Measurements from ENCODE around the gene IER5. TPM values are rescaled to one million over a fixed set of nuclear protein-coding genes. Genes with fewer than 3 reads are reported as not detected.

The IER5 gene
- total RNA-seq, 1 experiment from 2014 or later: 21.2 TPM

- no TSS peak for BruUV-seq (replicated peaks)
- H3K9me2 ChIP-seq (ENCODE audit: insufficient read depth): no peaks in the 10 kb centered on the region
- no peak overlapping the region for H3K4me3 ChIP-seq
- no peaks in the 10 kb centered on the region for H3K79me2 ChIP-seq (ENCODE audit: low read depth)
- no peaks in the 10 kb centered on the region for H4K20me1 ChIP-seq (ENCODE audit: insufficient read depth)
- H3K9me3 ChIP-seq (ENCODE audit: insufficient read depth, low read depth): peaks cover 9% of the 10 kb centered on the region
- TF ChIP-seq CTCF (conservative IDR thresholded peaks at IDR 0.05): no peak
- no peak for TF ChIP-seq EZH2 (IDR thresholded peaks at IDR 0.05; ENCODE audit: low read depth)
- no peak for DNase-seq
- peaks cover 56% of the 10 kb centered on the region for H3F3A ChIP-seq (ENCODE audit: insufficient read depth, low read depth)
- H3K36me3 ChIP-seq (ENCODE audit: low read depth): no peaks in the 10 kb centered on the region
- H3K4me1 ChIP-seq (replicated peaks; ENCODE audit: insufficient read depth): peaks cover 81% of the 10 kb centered on the region
- ChIA-PET CTCF (interaction anchor here (0.9 kb wide), 1 partner anchor 19 kb away, joined by 3 read pairs; no protein-coding TSS in a partner anchor), POLR2A (ENCODE audit: unreplicated experiment) (no interaction called here)
- intact Hi-C loops (cut with micrococcal nuclease; ENCODE audit: unreplicated experiment): no loop called here
- no peak overlapping the region for H3K27ac ChIP-seq
- no peak overlapping the region for H3K4me2 ChIP-seq
- H2AFZ ChIP-seq: no peak overlapping the region
- no peaks in the 10 kb centered on the region for H3K27me3 ChIP-seq (ENCODE audit: insufficient read depth, low read depth)
Measured at GRCh38 chr1:181122222-181122621, 33.7 kb downstream of the IER5 start.

DNA sequence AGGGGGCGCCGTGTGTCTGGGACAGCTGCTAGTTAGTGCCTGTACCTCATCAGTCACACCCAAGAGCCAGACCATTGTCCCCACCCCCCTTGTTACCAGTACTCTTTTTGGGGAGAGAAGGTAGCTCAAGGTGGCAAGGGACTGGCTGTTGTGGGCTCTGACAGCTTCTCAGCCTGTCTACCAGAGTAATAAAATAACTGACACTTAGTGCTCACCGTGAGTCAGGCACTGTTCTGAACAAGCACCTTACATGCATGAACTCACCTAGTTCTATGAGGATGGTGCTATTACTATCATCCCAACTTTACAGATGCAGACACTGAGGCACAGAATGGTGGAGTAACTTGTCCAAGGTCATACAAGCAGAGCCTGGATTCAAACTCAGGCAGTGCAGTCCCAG lies 34.7 kb downstream of the IER5 start:
- Histone ChIP-seq H3K9me2 (ENCODE audit: insufficient read depth) (no peaks in the 10 kb centered on the region), H3K4me2 (no peak overlapping the region), H3K36me3 (ENCODE audit: low read depth) (no peaks in the 10 kb centered on the region), H4K20me1 (ENCODE audit: insufficient read depth) (no peaks in the 10 kb centered on the region), H3F3A (ENCODE audit: insufficient read depth, low read depth) (peaks cover 57% of the 10 kb centered on the region), H3K4me3 (no peak overlapping the region), H3K27me3 (ENCODE audit: insufficient read depth, low read depth) (no peaks in the 10 kb centered on the region), H3K4me1 (replicated peaks; ENCODE audit: insufficient read depth) (peaks cover 83% of the 10 kb centered on the region), H3K79me2 (ENCODE audit: low read depth) (no peaks in the 10 kb centered on the region), H2AFZ (no peak overlapping the region), H3K9me3 (ENCODE audit: insufficient read depth, low read depth) (peaks cover 9% of the 10 kb centered on the region), H3K27ac (no peak overlapping the region)
- intact Hi-C loops (cut with micrococcal nuclease; ENCODE audit: unreplicated experiment): no loop called here
- CTCF ChIA-PET: interaction anchor here (0.9 kb wide), 1 partner anchor 18 kb away, joined by 3 read pairs; no protein-coding TSS in a partner anchor
- TF ChIP-seq EZH2 (IDR thresholded peaks at IDR 0.05; ENCODE audit: low read depth): no peak
- no peak for TF ChIP-seq CTCF (conservative IDR thresholded peaks at IDR 0.05)
- DNase-seq: no peak
- POLR2A ChIA-PET (ENCODE audit: unreplicated experiment): no interaction called here
- no TSS peak for BruUV-seq (replicated peaks)

GRCh38 chr1:181124291-181124751 lies 35.8 kb downstream of the IER5 start:
- POLR2A ChIA-PET (ENCODE audit: unreplicated experiment): no interaction called here
- Histone ChIP-seq H4K20me1 (ENCODE audit: insufficient read depth) (no peaks in the 10 kb centered on the region), H3K4me3 (no peak overlapping the region), H3K79me2 (ENCODE audit: low read depth) (no peaks in the 10 kb centered on the region), H3F3A (ENCODE audit: insufficient read depth, low read depth) (peaks cover 53% of the 10 kb centered on the region), H2AFZ (no peak overlapping the region), H3K4me2 (no peak overlapping the region), H3K27me3 (ENCODE audit: insufficient read depth, low read depth) (no peaks in the 10 kb centered on the region), H3K4me1 (replicated peaks; ENCODE audit: insufficient read depth) (peaks cover 84% of the 10 kb centered on the region), H3K9me2 (ENCODE audit: insufficient read depth) (no peaks in the 10 kb centered on the region), H3K9me3 (ENCODE audit: insufficient read depth, low read depth) (no peaks in the 10 kb centered on the region), H3K36me3 (ENCODE audit: low read depth) (no peaks in the 10 kb centered on the region), H3K27ac (no peak overlapping the region; the same call in 1 of the 2 replicates)
- no peak for DNase-seq
- CTCF ChIA-PET: no interaction called here
- BruUV-seq (replicated peaks): no TSS peak
- TF ChIP-seq EZH2 (IDR thresholded peaks at IDR 0.05; ENCODE audit: low read depth) (no peak), CTCF (conservative IDR thresholded peaks at IDR 0.05) (no peak)
- intact Hi-C loops (cut with micrococcal nuclease; ENCODE audit: unreplicated experiment): no loop called here

Data from PC-9 (cell line).